Measurements from ENCODE around the gene TADA2B. TPM values are rescaled to one million over a fixed set of nuclear protein-coding genes. Genes with fewer than 3 reads are reported as not detected.

The TADA2B gene
- total and polyA plus RNA-seq, 2 experiments from 2014 or later: 2.2 to 14.8 TPM

- in situ Hi-C loops (cut with MboI): no loop called here
- no peak overlapping the region for H3K9ac ChIP-seq
- H3K4me3 ChIP-seq: no peak overlapping the region
- no peaks in the 10 kb centered on the region for H3K9me3 ChIP-seq (ENCODE audit: low read depth)
- H3K27me3 ChIP-seq (replicated peaks; ENCODE audit: insufficient read depth): no peaks in the 10 kb centered on the region
- H3K79me2 ChIP-seq (ENCODE audit: insufficient read depth): 0 out of 2 replicates have a peak, but pooled peaks cover 5% of the 10 kb centered on the region
- no peaks in the 10 kb centered on the region for H3F3A ChIP-seq (ENCODE audit: insufficient read depth)
- no peak overlapping the region for H3K4me2 ChIP-seq (ENCODE audit: unreplicated experiment)
- no peak for DNase-seq
- H3K4me1 ChIP-seq (ENCODE audit: insufficient read depth): no peaks in the 10 kb centered on the region
- no peaks in the 10 kb centered on the region for H3K9me2 ChIP-seq (ENCODE audit: insufficient read depth)
- peaks cover 18% of the 10 kb centered on the region; the same call in 1 of the 2 replicates for H3K36me3 ChIP-seq (ENCODE audit: low read depth)
- no peak overlapping the region for H3K27ac ChIP-seq
- TF ChIP-seq EZH2phosphoT487 (IDR thresholded peaks at IDR 0.05; ENCODE audit: insufficient read depth, low read depth) (no peak), EZH2 (IDR thresholded peaks at IDR 0.05; ENCODE audit: insufficient read depth, poor library complexity, severe bottlenecking) (no peak)
- no peaks in the 10 kb centered on the region for H4K20me1 ChIP-seq (ENCODE audit: insufficient read depth)
- no peak overlapping the region for H2AFZ ChIP-seq
- WGBS, 2 experiments (ENCODE audit: low coverage in 1 of 2, low lambda C conversion rate in 2 of 2, missing lambda C conversion rate in 2 of 2): 91 to 92% methylated on average over 12 of the region's 12 CpGs
Observed at GRCh38 chr4:7007142-7007907, 35.8 kb upstream of the TADA2B start.

- no peaks in the 10 kb centered on the region for H3K9me3 ChIP-seq (ENCODE audit: low read depth)
- no peaks in the 10 kb centered on the region for H3K27me3 ChIP-seq (replicated peaks; ENCODE audit: insufficient read depth)
- no peak overlapping the region for H3K4me2 ChIP-seq (ENCODE audit: unreplicated experiment)
- TF ChIP-seq EZH2 (IDR thresholded peaks at IDR 0.05; ENCODE audit: insufficient read depth, poor library complexity, severe bottlenecking) (no peak), EZH2phosphoT487 (IDR thresholded peaks at IDR 0.05; ENCODE audit: insufficient read depth, low read depth) (no peak)
- H3K4me1 ChIP-seq (ENCODE audit: insufficient read depth): no peaks in the 10 kb centered on the region
- H3K9me2 ChIP-seq (ENCODE audit: insufficient read depth): no peaks in the 10 kb centered on the region
- peaks cover 13% of the 10 kb centered on the region; the same call in 1 of the 2 replicates for H3K36me3 ChIP-seq (ENCODE audit: low read depth)
- 88 to 95% methylated on average over 2 of the region's 2 CpGs for WGBS, 2 experiments (ENCODE audit: low coverage in 1 of 2, low lambda C conversion rate in 2 of 2, missing lambda C conversion rate in 2 of 2)
- no peak overlapping the region for H3K4me3 ChIP-seq
- no peak overlapping the region for H3K27ac ChIP-seq
- no peak overlapping the region for H2AFZ ChIP-seq
- no peak overlapping the region for H3K9ac ChIP-seq
- H3F3A ChIP-seq (ENCODE audit: insufficient read depth): no peaks in the 10 kb centered on the region
- DNase-seq: no peak
- 0 out of 2 replicates have a peak, but pooled peaks cover 5% of the 10 kb centered on the region for H3K79me2 ChIP-seq (ENCODE audit: insufficient read depth)
- H4K20me1 ChIP-seq (ENCODE audit: insufficient read depth): no peaks in the 10 kb centered on the region
- in situ Hi-C loops (cut with MboI): no loop called here
Observed at GRCh38 chr4:7007944-7008343, 35.2 kb upstream of the TADA2B start.

GRCh38 chr4:7009564-7009963, 33.6 kb upstream of the TADA2B start:
- Histone ChIP-seq H3K9me2 (ENCODE audit: insufficient read depth) (no peaks in the 10 kb centered on the region), H2AFZ (no peak overlapping the region), H3K27ac (no peak overlapping the region), H3K79me2 (ENCODE audit: insufficient read depth) (no peaks in the 10 kb centered on the region), H3K4me2 (ENCODE audit: unreplicated experiment) (no peak overlapping the region), H3K9ac (no peak overlapping the region), H3K36me3 (ENCODE audit: low read depth) (peaks cover 20% of the 10 kb centered on the region; the same call in 1 of the 2 replicates), H3K4me3 (no peak overlapping the region), H3K27me3 (replicated peaks; ENCODE audit: insufficient read depth) (no peaks in the 10 kb centered on the region), H3K9me3 (ENCODE audit: low read depth) (no peaks in the 10 kb centered on the region), H3F3A (ENCODE audit: insufficient read depth) (no peaks in the 10 kb centered on the region), H4K20me1 (ENCODE audit: insufficient read depth) (no peaks in the 10 kb centered on the region), H3K4me1 (ENCODE audit: insufficient read depth) (no peaks in the 10 kb centered on the region)
- WGBS, 2 experiments (ENCODE audit: low coverage in 1 of 2, low lambda C conversion rate in 2 of 2, missing lambda C conversion rate in 2 of 2): 64 to 70% methylated on average over 5 of the region's 5 CpGs
- no peak for TF ChIP-seq EZH2 (IDR thresholded peaks at IDR 0.05; ENCODE audit: insufficient read depth, poor library complexity, severe bottlenecking)
- no peak for TF ChIP-seq EZH2phosphoT487 (IDR thresholded peaks at IDR 0.05; ENCODE audit: insufficient read depth, low read depth)
- in situ Hi-C loops (cut with MboI): no loop called here
- DNase-seq: no peak

GRCh38 chr4:7013175-7013574, 30.0 kb upstream of the TADA2B start:
- H3K79me2 ChIP-seq (ENCODE audit: insufficient read depth): no peaks in the 10 kb centered on the region
- no peak for DNase-seq
- H3K27ac ChIP-seq: no peak overlapping the region
- H3K9ac ChIP-seq: no peak overlapping the region
- H3K36me3 ChIP-seq (ENCODE audit: low read depth): peaks cover 17% of the 10 kb centered on the region; the same call in 1 of the 2 replicates
- in situ Hi-C loops (cut with MboI): no loop called here
- no peaks in the 10 kb centered on the region for H4K20me1 ChIP-seq (ENCODE audit: insufficient read depth)
- TF ChIP-seq EZH2 (IDR thresholded peaks at IDR 0.05; ENCODE audit: insufficient read depth, poor library complexity, severe bottlenecking): no peak
- TF ChIP-seq EZH2phosphoT487 (IDR thresholded peaks at IDR 0.05; ENCODE audit: insufficient read depth, low read depth): no peak
- H2AFZ ChIP-seq: no peak overlapping the region
- 91 to 93% methylated on average over 10 to 11 of the region's 11 CpGs for WGBS, 2 experiments (ENCODE audit: low coverage in 1 of 2, low lambda C conversion rate in 2 of 2, missing lambda C conversion rate in 2 of 2)
- H3K27me3 ChIP-seq (replicated peaks; ENCODE audit: insufficient read depth): no peaks in the 10 kb centered on the region
- no peaks in the 10 kb centered on the region for H3F3A ChIP-seq (ENCODE audit: insufficient read depth)
- no peak overlapping the region for H3K4me2 ChIP-seq (ENCODE audit: unreplicated experiment)
- no peak overlapping the region for H3K4me3 ChIP-seq
- no peaks in the 10 kb centered on the region for H3K9me2 ChIP-seq (ENCODE audit: insufficient read depth)
- H3K4me1 ChIP-seq (ENCODE audit: insufficient read depth): no peaks in the 10 kb centered on the region
- no peaks in the 10 kb centered on the region for H3K9me3 ChIP-seq (ENCODE audit: low read depth)
